PC-9 (cell line): ENCODE measurements around the gene NOX5. TPM values are rescaled to one million over a fixed set of nuclear protein-coding genes. Genes with fewer than 3 reads are reported as not detected.

Experiments used
- BruUV-seq: library from RNA; stranded (reverse); fragments of 400-500 nt; replicated peaks from 2 replicates; lab custom pipeline; 2021; lab: Mats Ljungman, UMichigan
- CTCF ChIA-PET: fragments of 300-600 bp; sonication (Branson Sonifier 250); formaldehyde crosslinking; loops from one replicate; lab custom pipeline; 2022; ENCODE audit warnings: antibody characterized with exemption; lab: Charles Lee
- POLR2A ChIA-PET: fragments of 300-600 bp; sonication (Branson Sonifier 250); formaldehyde crosslinking; loops from one replicate; lab custom pipeline; 2022; ENCODE audit warnings: antibody characterized with exemption; ENCODE audit not compliant: unreplicated experiment; lab: Charles Lee
- DNase-seq, 2 experiments: peaks; one replicate each; pipeline versions ENCODE4 v3.0.0 to v3.0.0-alpha.2; 2015 to 2022; ENCODE audit warnings: mixed read lengths in 1 of 2
- H2AFZ ChIP-seq: fragments of 200-600 bp; sonication (generic); 2 replicates; pipeline ENCODE4 v1.8.1; 2017; ENCODE audit warnings: antibody characterized with exemption
- H3F3A ChIP-seq: fragments of 200-600 bp; sonication (generic); 2 replicates; pipeline ENCODE4 v1.8.1; 2017; ENCODE audit warnings: antibody characterized with exemption, mild to moderate bottlenecking, low read depth; ENCODE audit not compliant: insufficient read depth
- H3K27ac ChIP-seq: fragments of 200-600 bp; sonication (generic); 2 replicates; pipeline ENCODE4 v1.6.1; 2016; ENCODE audit warnings: mixed run types
- H3K27me3 ChIP-seq: fragments of 200-600 bp; sonication (generic); 2 replicates; pipeline ENCODE4 v1.6.1; 2016; ENCODE audit warnings: low read depth, mixed run types; ENCODE audit not compliant: insufficient read depth
- H3K36me3 ChIP-seq: fragments of 200-600 bp; sonication (generic); 2 replicates; pipeline ENCODE4 v1.6.1; 2016; ENCODE audit warnings: low read depth, mixed run types
- H3K4me1 ChIP-seq: fragments of 200-600 bp; sonication (generic); replicated peaks from 2 replicates; pipeline ENCODE4 v1.6.1; 2016; ENCODE audit warnings: mixed run types; ENCODE audit not compliant: insufficient read depth
- H3K4me2 ChIP-seq: fragments of 200-600 bp; sonication (generic); 2 replicates; pipeline ENCODE4 v1.6.1; 2017; ENCODE audit warnings: mixed run types
- H3K4me3 ChIP-seq: fragments of 200-600 bp; sonication (generic); 2 replicates; pipeline ENCODE4 v1.6.1; 2016; ENCODE audit warnings: mixed run types
- H3K79me2 ChIP-seq: fragments of 200-600 bp; sonication (generic); 2 replicates; pipeline ENCODE4 v1.6.1; 2017; ENCODE audit warnings: low read depth, mixed run types
- H3K9me2 ChIP-seq: fragments of 200-600 bp; sonication (generic); 2 replicates; pipeline ENCODE4 v1.8.1; 2017; ENCODE audit warnings: mild to moderate bottlenecking; ENCODE audit not compliant: insufficient read depth
- H3K9me3 ChIP-seq: fragments of 200-600 bp; sonication (generic); 2 replicates; pipeline ENCODE4 v1.8.1; 2016; ENCODE audit warnings: low read depth; ENCODE audit not compliant: insufficient read depth
- H4K20me1 ChIP-seq: fragments of 200-600 bp; sonication (generic); 2 replicates; pipeline ENCODE4 v1.8.1; 2017; ENCODE audit not compliant: insufficient read depth
- EZH2 ChIP-seq: fragments of 200-600 bp; sonication (generic); IDR thresholded peaks from 2 replicates; pipeline ENCODE4 v1.8.0; 2017; ENCODE audit warnings: antibody characterized with exemption, low read depth
- intact Hi-C: fragments of 100-400 bp; cut with micrococcal nuclease; formaldehyde crosslinking; loops from one replicate; pipeline ENCODE4 v1.10.0; 2022; ENCODE audit not compliant: unreplicated experiment
- total RNA-seq: library from RNA; stranded (reverse); gene quantifications from 2 replicates; pipeline ENCODE4 v1.2.3, GENCODE V29; 2021
- TF ChIP-seq, protein P1 (sequence below): fragments of 200-600 bp; sonication (generic); conservative IDR thresholded peaks from 2 replicates; pipeline ENCODE4 v1.6.1; 2017; ENCODE audit warnings: mixed run types, antibody characterized with exemption, mild to moderate bottlenecking, moderate library complexity

Gene NOX5
- total RNA-seq, 1 experiment from 2014 or later = 1.5 TPM

DNA sequence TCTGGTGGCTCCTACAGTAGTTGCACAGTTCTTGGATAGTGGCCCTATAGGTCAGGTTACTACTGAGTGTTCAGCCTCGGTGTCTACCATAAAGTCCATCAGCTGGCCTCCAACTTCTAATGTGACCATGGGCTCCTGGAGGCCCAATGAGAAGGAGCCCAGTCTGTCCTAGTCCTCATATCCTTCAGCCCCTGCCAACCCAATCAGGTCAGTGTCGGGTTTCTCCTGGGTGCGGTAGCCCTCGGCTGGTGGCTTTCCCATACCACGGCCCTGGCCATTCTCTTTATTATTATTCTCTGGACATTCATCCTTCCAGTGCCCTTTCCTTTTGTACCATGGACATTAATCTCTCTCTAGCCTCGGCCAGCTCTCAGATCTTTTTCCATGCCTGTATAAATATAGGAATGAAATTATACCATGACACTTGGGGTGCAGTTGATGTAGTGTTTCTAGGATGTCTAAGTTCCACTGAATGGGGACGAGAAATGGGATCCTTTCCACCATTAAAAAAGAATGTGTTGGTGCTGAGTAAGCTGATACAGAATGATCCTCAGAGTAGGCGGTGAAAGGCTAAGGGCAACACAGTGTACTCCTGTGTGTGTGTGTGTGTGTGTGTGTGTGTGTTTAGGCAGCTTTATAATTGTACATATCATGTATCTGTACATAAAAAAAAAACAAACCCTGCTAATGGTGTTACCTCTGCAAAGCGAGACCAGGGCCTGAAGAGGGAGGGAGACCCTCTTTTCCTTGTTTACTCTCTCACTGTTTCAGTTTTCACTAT lies 19.3 kb upstream of the NOX5 start:
- no peak overlapping the region for H3K27ac ChIP-seq
- H3K79me2 ChIP-seq = no peaks in the 10 kb centered on the region
- H3K36me3 ChIP-seq = no peaks in the 10 kb centered on the region
- TF ChIP-seq, protein P1, sequence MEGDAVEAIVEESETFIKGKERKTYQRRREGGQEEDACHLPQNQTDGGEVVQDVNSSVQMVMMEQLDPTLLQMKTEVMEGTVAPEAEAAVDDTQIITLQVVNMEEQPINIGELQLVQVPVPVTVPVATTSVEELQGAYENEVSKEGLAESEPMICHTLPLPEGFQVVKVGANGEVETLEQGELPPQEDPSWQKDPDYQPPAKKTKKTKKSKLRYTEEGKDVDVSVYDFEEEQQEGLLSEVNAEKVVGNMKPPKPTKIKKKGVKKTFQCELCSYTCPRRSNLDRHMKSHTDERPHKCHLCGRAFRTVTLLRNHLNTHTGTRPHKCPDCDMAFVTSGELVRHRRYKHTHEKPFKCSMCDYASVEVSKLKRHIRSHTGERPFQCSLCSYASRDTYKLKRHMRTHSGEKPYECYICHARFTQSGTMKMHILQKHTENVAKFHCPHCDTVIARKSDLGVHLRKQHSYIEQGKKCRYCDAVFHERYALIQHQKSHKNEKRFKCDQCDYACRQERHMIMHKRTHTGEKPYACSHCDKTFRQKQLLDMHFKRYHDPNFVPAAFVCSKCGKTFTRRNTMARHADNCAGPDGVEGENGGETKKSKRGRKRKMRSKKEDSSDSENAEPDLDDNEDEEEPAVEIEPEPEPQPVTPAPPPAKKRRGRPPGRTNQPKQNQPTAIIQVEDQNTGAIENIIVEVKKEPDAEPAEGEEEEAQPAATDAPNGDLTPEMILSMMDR = no peak
- TF ChIP-seq EZH2 = no peak
- H4K20me1 ChIP-seq = no peaks in the 10 kb centered on the region
- intact Hi-C loops = no loop called here
- ChIA-PET POLR2A (no interaction called here), CTCF (no interaction called here)
- DNase-seq = no peak
- no peak overlapping the region for H3K4me3 ChIP-seq
- BruUV-seq = no TSS peak
- H3K4me2 ChIP-seq = no peak overlapping the region
- H3K27me3 ChIP-seq = no peaks in the 10 kb centered on the region
- H3K9me2 ChIP-seq = no peaks in the 10 kb centered on the region
- no peaks in the 10 kb centered on the region for H3K9me3 ChIP-seq
- H3K4me1 ChIP-seq = no peaks in the 10 kb centered on the region
- no peaks in the 10 kb centered on the region for H3F3A ChIP-seq
- no peak overlapping the region for H2AFZ ChIP-seq

DNA sequence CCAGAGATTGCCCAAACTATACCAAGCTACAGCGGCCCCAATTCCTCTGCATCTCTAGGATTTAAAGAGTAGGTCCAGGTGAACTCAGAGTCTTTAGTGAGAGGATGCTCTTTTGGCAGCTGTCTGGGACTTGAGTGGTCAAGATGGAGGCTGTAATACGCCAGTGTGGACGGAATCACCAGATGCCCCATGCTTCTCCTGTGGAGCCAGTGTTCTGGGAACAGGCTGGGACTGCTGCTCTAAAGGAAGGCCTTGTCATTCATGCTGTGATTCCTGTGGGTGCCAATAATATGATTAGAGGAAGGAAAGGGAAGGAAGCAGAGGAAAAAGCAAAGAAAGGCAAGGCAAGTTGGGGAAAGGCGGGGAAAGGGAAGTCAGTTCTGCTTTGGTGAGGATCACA lies 17.4 kb upstream of the NOX5 start:
- Histone ChIP-seq H3K27me3 (no peaks in the 10 kb centered on the region), H3K4me3 (no peak overlapping the region), H3K4me1 (no peaks in the 10 kb centered on the region), H4K20me1 (no peaks in the 10 kb centered on the region), H3F3A (no peaks in the 10 kb centered on the region), H3K9me3 (no peaks in the 10 kb centered on the region), H3K79me2 (no peaks in the 10 kb centered on the region), H3K4me2 (no peak overlapping the region), H3K9me2 (no peaks in the 10 kb centered on the region), H2AFZ (no peak overlapping the region), H3K36me3 (no peaks in the 10 kb centered on the region), H3K27ac (no peak overlapping the region)
- no TSS peak for BruUV-seq
- DNase-seq = no peak
- ChIA-PET POLR2A (no interaction called here), CTCF (interaction anchor here (0.6 kb wide), 2 partner anchors 35 to 668 kb away, joined by 3 read pairs; no protein-coding TSS in a partner anchor)
- intact Hi-C loops = no loop called here
- TF ChIP-seq EZH2 = no peak
- TF ChIP-seq, protein P1 = no peak

DNA sequence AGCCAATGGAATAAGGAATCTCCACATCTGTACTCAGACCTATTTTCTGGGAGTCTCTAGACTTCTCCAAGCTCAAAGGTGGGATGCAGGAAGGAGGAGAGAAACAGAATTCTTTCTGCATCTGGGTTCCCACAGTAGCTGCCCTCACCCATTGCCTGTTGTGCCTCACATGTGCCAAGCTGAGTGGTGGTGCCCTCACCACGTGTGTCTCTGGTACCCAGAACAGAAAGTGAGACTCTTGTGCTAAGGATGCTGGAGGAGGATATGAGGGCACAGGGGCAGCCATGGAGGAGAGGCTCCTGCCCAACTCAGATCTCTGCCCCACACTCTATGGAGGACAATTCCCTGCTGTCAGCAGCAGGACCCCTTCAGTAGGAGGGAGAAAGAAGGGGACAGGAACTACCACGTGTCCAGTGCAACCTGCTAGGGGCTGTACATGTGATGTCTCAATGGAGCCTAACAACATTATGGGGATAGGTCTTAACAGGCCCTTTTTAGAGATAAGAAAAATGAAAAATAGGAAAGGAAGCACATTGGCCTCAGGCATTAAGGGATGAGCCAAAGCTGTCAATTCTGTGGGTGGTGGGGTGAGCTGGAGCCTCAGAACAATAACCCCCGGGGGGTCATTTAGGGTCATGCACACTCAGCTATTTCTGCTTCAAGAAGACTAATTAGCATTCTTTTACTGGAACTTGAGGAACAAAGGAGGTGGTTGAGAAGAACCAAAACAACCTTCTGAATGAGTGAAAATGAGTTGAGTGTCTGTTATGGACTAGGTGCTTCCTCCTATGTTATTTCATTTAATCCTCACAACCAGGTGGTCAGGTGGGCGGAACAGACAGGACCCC lies 16.3 kb upstream of the NOX5 start:
- Histone ChIP-seq H3K27ac (no peak overlapping the region), H2AFZ (no peak overlapping the region), H3F3A (no peaks in the 10 kb centered on the region), H3K36me3 (no peaks in the 10 kb centered on the region), H3K9me3 (no peaks in the 10 kb centered on the region), H4K20me1 (no peaks in the 10 kb centered on the region), H3K79me2 (no peaks in the 10 kb centered on the region), H3K9me2 (no peaks in the 10 kb centered on the region), H3K4me2 (no peak overlapping the region), H3K27me3 (no peaks in the 10 kb centered on the region), H3K4me1 (no peaks in the 10 kb centered on the region), H3K4me3 (no peak overlapping the region)
- ChIA-PET CTCF (no interaction called here), POLR2A (no interaction called here)
- no peak for DNase-seq
- TF ChIP-seq, protein P1 = no peak
- no peak for TF ChIP-seq EZH2
- no TSS peak for BruUV-seq
- intact Hi-C loops = no loop called here
